Activated CD8-positive, alpha-beta memory T cell treated with anti-CD3 and anti-CD28 coated beads for 1 hour (primary cell): ENCODE data around the gene TMEM129.

Source experiments
- DNase-seq, 2 donors: peaks; one replicate each; pipeline ENCODE4 v3.0.0-alpha.2; 2020; ENCODE audit warnings: low read depth in 1 of 2; ENCODE audit errors: extremely low read depth in 1 of 2

The TMEM129 gene

GRCh38 chr4:1721003-1721665, at the start of gene TMEM129, which contains the start of gene TACC3:
Gene TMEM129, minus strand, starts transcription at chr4:1721323. Its CDS starts 486 bp downstream, at chr4:1720837.
Gene TACC3, plus strand, starts transcription at chr4:1721521. Its CDS starts 1,901 bp downstream, at chr4:1723422.
- peak; percentile 89 for DNase-seq

- DNase-seq, result no peak
Observed at GRCh38 chr4:1770791-1771231, 49.7 kb upstream of the TMEM129 start.

GRCh38 chr4:1770245-1770644, 49.1 kb upstream of the TMEM129 start:
- DNase-seq, result no peak

- no peak for DNase-seq
Observed at GRCh38 chr4:1769692-1770091, 48.6 kb upstream of the TMEM129 start.

GRCh38 chr4:1768367-1769034, 47.4 kb upstream of the TMEM129 start:
- no peak for DNase-seq

- DNase-seq, result no peak
Observed at GRCh38 chr4:1767770-1768366, 46.7 kb upstream of the TMEM129 start.

- no peak for DNase-seq
Observed at GRCh38 chr4:1767061-1767769, 46.1 kb upstream of the TMEM129 start.

GRCh38 chr4:1766106-1767060, 45.3 kb upstream of the TMEM129 start:
- no peak for DNase-seq

GRCh38 chr4:1765409-1766072, 44.4 kb upstream of the TMEM129 start:
- DNase-seq, result no peak

- no peak for DNase-seq
Observed at GRCh38 chr4:1764670-1765069, 43.5 kb upstream of the TMEM129 start.

GRCh38 chr4:1763550-1764080, 42.5 kb upstream of the TMEM129 start:
- DNase-seq, result no peak

GRCh38 chr4:1763070-1763549, 42.0 kb upstream of the TMEM129 start:
- no peak for DNase-seq

- no peak for DNase-seq
Observed at GRCh38 chr4:1762264-1763010, 41.3 kb upstream of the TMEM129 start.

GRCh38 chr4:1761130-1761689, 40.1 kb upstream of the TMEM129 start:
- no peak for DNase-seq

- no peak for DNase-seq
Observed at GRCh38 chr4:1760521-1761071, 39.5 kb upstream of the TMEM129 start.

- no peak for DNase-seq
Observed at GRCh38 chr4:1759818-1760223, 38.7 kb upstream of the TMEM129 start.

GRCh38 chr4:1759170-1759817, 38.2 kb upstream of the TMEM129 start:
- no peak for DNase-seq
